ENCODE measurements around the gene PPP1R3G.

- TF ChIP-seq CTCF (IDR thresholded peaks at IDR 0.05) = no peak
- no peak for TF ChIP-seq SP1 (CRISPR knock-in tag; conservative IDR thresholded peaks at IDR 0.05)
- no peak for TF ChIP-seq ATF1 (CRISPR knock-in tag; IDR thresholded peaks at IDR 0.05)
- TF ChIP-seq ESRRA (CRISPR knock-in tag; IDR thresholded peaks at IDR 0.05; ENCODE audit: borderline replicate concordance) = no peak
- no peak for TF ChIP-seq ZNF671 (CRISPR knock-in tag; IDR thresholded peaks at IDR 0.05)
- TF ChIP-seq, protein P1, sequence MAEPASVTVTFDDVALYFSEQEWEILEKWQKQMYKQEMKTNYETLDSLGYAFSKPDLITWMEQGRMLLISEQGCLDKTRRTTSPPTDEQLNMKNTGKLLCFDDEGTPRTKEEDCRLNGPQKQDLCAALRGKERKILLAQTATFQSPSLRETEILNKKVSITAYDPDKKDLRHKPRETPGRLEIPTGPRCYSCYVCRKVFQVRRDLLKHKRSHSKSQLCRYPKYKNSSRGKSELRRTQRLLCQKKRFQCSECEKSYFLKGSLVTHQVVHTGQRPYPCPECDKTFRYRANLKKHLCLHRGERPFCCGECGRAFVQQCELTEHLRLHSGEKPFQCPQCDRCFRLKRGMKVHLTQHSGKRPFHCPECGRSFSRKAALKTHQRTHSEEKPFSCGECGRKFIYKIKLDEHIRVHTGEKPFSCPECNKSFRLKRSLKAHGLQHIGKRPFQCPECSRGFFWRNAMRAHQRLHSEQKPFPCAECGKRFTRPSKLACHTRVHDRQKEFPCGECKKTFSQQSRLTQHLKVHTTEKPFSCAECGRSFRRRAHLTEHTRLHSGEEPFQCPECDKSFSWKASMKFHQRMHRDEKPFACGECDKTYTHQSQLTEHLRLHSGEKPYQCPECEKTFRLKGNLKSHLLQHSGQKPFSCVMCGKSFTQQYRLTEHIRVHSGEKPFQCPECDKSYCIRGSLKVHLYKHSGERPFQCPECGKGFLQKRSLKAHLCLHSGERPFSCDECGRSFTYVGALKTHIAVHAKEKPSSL (CRISPR knock-in tag; conservative IDR thresholded peaks at IDR 0.05) = no peak
- TF ChIP-seq JUN (CRISPR knock-in tag; IDR thresholded peaks at IDR 0.05) = no peak
Observed at GRCh38 chr6:5120011-5120410, 34.9 kb downstream of the PPP1R3G start.
